Measurements from ENCODE around the gene KNTC1.
"Not testable (repeated sequence)": the region's sequence is repeated elsewhere in the genome, so short reads cannot be mapped to it uniquely, and the experiment has no call there.

KNTC1 gene, protein sequence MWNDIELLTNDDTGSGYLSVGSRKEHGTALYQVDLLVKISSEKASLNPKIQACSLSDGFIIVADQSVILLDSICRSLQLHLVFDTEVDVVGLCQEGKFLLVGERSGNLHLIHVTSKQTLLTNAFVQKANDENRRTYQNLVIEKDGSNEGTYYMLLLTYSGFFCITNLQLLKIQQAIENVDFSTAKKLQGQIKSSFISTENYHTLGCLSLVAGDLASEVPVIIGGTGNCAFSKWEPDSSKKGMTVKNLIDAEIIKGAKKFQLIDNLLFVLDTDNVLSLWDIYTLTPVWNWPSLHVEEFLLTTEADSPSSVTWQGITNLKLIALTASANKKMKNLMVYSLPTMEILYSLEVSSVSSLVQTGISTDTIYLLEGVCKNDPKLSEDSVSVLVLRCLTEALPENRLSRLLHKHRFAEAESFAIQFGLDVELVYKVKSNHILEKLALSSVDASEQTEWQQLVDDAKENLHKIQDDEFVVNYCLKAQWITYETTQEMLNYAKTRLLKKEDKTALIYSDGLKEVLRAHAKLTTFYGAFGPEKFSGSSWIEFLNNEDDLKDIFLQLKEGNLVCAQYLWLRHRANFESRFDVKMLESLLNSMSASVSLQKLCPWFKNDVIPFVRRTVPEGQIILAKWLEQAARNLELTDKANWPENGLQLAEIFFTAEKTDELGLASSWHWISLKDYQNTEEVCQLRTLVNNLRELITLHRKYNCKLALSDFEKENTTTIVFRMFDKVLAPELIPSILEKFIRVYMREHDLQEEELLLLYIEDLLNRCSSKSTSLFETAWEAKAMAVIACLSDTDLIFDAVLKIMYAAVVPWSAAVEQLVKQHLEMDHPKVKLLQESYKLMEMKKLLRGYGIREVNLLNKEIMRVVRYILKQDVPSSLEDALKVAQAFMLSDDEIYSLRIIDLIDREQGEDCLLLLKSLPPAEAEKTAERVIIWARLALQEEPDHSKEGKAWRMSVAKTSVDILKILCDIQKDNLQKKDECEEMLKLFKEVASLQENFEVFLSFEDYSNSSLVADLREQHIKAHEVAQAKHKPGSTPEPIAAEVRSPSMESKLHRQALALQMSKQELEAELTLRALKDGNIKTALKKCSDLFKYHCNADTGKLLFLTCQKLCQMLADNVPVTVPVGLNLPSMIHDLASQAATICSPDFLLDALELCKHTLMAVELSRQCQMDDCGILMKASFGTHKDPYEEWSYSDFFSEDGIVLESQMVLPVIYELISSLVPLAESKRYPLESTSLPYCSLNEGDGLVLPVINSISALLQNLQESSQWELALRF (N-terminal part only)

DNA sequence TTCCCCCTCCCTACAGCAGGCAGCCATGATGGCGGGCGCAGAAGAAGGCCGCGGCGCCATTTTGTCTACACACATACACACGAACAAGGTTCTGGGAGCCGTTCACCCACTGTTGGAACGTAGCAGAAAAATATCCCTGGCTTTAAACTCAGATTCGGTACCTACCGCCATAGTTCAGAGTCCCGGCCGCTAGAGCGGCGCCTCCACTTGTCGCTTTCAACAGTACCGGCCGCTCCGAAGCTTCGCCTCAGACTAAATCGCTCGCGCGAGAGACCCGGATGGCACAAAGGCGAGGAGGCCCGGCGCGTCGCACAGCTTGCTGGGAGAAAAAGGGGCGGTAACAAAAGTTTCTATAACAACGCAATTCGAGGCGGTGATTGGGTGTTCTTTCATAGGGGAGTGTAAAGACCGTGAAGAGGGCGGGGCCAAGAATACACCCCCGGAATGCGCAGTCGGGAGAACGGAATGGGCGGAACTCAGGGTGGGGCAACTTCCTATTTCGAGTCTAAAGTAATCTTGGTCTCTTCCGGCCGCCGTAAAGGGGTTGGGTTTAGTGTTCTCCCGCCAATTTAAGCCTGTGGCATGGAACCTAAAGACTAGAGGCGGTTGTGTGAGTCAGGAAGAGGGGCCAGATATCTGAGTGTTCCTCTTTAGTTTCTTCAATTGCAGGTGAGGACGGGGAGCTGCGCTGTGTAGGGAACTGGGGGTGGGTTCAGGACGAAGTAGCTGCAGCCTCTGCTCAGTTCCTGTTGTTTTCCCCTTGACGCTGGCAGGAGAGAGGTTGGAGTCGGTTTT lies at the start of gene KNTC1, which contains the start of gene RSRC2:
KNTC1 (plus strand) TSS at position 567 of the 795 bp plus-strand sequence. CDS start 2,815 bp downstream, outside the sequence.
RSRC2 (minus strand) TSS at position 254 of the 795 bp plus-strand sequence; CDS start at position 171, 83 bp downstream.
- peak; percentile 95 to 98 for DNase-seq (ENCODE audit: low read depth in 2 of 2)

DNA sequence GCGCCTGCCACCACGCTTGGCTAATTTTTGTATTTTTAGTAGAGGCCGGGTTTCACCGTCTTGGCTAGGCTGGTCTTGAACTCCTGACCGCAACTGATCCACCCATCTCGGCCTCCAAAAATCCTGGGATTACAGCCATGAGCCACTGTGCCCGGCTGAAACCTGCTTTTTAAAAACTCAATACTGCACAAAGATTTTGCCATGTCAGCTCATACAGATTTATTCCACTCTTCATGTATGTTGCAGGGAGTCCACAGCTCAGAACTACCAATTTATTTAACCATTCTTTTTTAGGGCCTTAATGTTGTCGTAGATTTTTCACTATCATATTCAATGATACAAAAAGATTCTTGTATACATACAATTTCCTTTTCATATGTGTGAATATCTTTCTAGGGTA lies 46.3 kb upstream of the KNTC1 start:
- no peak for DNase-seq (ENCODE audit: low read depth in 2 of 2)

DNA sequence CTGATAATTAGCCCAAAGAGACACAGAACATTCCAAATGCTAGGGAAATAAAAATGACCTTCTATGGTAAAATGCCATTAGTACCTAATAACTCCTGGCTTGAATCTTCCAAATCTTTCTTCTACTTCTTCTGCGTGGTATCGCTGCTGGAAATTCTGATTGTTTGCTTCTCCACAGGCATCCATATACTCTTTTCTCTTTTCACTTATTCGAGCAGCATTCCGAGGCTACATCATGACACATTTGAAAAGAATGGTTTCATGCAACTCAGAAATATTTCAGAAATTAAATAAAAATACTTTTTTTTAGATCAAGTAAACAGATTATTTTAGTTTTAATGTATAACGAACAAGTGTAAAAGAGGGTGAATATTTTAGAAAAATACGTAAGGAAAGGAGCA lies 45.2 kb upstream of the KNTC1 start:
- no peak for DNase-seq (ENCODE audit: low read depth in 2 of 2)

DNA sequence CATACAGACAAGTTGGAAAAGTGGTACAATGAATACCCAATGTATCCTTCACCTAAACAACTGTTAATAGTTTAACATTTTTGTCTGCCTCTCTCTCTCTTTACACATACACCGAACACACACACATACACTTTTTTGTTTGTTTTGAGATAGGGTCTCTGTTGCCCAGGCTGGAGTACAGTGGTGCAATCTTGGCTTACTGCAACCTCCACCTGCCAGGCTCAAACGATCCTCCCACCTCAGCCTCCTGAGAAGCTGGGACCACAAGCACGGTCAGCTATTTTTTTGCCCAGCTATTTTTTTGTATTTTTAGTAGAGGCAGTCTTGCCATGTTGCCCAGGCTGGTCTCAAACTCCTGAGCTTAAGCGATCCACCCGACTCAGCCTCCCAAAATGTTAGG lies 43.1 kb upstream of the KNTC1 start:
- DNase-seq (ENCODE audit: low read depth in 2 of 2) = no peak

DNA sequence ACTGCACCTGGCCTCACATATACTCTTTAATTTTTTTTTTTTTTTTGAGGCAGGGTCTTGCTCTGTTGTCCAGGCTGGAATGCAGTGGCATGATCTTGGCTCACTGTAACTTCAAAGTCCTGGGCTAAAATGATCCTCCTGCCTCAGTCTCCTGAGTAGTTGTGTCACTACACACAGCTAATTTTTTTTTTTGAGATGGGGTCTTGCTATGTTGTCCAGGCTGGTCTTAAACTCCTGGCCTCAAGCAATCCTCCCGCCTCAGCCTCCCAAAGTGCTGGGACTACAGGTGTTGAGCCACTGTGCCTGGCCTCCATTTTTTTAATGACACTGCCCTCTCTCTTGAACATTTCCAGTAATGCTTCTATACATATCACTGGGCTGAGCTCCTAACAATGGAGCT lies 42.7 kb upstream of the KNTC1 start:
- not testable (repeated sequence) for DNase-seq (ENCODE audit: low read depth in 2 of 2)

DNA sequence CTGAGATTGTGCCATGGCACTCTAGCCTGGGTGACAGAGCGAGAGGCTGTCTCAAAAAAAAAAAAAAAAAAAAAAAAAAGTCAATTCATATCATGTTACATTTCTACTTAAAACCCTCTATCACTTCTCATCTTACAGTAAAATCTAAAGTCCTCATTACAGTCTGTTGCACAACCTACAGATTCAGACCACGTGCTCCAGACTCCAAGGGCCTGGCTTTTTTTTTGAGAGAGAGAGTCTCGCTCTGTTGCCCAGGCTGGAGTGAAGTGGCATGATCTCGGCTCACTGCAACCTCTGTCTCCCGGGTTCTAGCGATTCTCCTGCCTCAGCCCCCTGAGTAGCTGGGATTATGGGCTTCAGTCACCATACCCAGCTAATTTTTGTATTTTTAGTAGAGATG lies 40.7 kb upstream of the KNTC1 start:
- not testable (repeated sequence) for DNase-seq (ENCODE audit: low read depth in 2 of 2)

DNA sequence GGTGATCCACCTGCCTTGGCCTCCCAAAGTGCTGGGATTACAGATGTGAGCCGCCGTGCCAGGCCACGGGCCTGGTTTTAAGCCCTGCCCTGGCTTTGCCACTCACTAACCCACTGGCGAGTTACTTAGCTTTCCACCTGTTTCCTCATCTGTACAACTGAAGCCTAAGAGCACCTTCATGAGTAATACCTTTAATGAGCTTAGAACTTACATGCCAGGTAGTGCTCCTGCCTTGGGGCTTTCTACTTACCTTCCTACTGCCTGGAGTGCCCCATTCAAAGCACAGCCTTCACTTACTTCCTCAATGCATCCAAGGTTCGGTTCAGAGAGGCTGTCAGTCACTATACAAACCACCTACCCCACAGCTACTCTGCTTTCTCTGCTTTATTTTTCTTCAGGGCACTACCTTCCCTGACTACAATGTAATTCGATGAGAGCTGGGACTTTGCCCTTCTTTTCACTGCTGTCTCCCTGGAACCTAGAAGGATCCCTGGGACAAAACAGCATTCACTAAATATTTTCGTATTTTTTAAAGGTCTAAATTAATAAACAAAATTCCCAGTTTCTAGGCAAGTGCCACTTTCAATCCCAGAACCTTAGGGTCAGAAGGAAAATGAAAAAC lies 40.1 kb upstream of the KNTC1 start:
- DNase-seq (ENCODE audit: low read depth in 2 of 2) = no peak

DNA sequence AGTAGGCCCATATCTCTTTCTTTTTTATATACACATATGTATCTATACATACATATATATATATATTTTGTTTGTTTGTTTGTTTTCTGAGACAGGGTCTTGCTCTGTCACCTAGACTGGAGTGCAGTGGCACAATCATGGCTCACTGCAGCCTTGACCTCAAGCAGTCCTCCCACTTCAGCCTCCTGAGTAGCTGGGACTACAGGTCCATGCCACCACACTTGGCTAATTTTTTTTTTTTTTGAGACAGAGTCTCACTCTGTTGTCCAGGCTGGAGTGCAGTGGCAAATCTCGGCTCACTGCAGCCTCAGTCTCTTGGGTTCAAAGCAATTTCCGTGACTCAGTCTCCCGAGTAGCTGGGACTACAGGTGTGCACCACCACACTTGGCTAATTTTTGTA lies 39.2 kb upstream of the KNTC1 start:
- DNase-seq (ENCODE audit: low read depth in 2 of 2) = not testable (repeated sequence)

DNA sequence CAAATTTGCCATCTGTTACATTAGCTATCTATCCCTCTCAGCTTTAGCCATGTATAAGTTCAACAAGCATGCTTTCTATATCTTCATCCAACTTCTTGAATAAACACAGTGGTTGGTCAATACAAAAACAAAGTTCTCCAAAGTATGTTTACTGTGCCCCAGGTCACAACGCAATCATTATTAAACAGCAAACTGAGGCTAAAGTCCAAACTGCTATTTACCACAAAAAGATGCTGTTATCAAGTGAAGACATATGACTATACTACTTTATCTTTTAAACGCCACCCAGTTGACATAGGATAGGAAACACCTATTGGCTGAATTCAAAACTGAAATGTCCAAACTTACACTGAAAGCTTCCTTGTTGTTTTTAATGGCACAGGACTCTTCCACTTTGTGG lies 38.0 kb upstream of the KNTC1 start:
- DNase-seq (ENCODE audit: low read depth in 2 of 2) = no peak

DNA sequence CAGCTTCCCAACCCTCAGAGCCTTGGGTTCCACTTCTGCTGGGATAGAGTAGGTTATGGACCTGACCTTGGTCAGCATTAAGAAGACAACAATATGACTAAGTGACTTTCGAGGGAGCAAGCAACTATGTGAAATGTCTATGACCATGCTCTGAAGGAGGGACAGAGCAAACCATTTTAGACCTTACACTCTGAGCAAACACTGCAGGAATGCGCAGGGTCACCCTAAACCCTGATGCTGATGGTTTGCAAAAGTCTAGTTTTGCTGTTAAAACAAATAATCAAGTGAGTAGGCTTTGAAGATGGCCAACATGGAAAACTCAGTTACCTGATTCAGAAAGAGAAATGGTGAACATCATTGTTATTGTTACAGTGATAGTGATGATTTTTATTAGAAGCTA lies 35.1 kb upstream of the KNTC1 start:
- DNase-seq (ENCODE audit: low read depth in 2 of 2) = no peak

DNA sequence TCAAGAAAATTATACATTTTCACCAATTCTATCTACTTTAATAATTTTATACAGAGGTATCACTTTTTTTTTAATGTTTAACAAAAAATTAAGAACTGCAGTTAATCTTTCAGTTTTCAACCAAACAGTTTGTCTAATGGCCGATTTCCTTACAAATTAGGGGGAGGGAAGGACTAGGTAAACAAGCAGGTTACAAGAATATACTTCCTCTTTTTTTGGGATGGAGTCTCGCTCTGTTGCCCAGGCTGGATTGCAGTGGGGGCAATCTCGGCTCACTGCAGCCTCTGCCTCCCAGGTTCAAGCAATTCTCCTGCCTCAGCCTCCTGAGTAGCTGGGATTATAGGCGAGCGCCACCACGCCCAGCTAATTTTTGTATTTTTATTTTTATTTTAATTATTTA lies 33.8 kb upstream of the KNTC1 start:
- not testable (repeated sequence) for DNase-seq (ENCODE audit: low read depth in 2 of 2)

DNA sequence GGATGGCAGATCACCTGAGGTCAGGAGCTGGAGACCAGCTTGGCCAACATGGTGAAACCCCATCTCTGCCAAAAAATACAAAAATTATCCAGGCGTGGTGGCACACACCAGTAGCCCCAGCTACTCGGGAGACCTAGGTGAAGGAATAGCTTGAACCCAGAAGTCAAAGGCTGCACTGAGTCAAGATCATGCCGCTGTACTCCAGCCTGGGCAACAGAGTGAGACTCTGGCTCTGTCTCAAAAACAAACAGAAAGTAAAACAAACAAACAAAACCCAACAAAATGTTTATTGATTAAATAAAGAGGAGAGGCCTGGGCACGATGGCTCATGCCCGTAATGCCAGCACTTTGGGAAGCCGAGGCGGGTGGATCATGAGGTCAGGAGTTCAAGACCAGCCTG lies 31.8 kb upstream of the KNTC1 start:
- no peak for DNase-seq (ENCODE audit: low read depth in 2 of 2)

DNA sequence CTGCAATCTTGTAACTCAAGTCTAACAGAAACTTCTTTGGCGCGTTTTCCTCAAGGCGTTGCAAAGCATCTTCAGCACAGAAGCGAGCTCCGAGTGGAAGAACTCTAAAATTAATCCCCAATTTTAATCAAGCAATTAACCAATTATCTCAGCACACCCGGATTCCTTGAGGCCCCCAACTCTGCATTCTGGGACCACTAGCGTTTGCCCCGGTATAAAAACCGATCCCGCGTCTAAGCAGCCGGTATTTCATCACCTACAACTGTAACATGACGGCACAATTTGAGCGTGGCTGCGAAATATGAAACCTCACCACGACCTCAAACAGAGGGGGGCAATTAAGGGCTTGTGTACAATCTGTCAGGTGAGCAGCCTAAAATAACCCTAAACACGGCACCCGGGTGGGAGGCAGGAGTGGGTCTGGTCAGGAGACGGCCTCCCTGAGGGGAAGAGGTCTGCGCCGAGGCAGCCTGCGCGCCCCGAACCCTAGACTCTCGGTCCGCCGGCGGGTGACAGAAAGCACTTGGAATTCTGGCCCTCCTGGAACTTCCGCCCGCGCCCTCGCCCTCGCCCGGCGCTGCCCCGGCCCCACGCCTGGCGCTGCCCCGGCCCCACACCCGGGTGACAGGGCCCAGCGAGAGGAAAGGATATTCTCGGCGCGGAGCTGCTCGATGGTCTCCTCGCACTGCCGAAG lies 26.9 kb upstream of the KNTC1 start:
- DNase-seq (ENCODE audit: low read depth in 2 of 2) = peak in 1 of 2 donors; percentile 22

DNA sequence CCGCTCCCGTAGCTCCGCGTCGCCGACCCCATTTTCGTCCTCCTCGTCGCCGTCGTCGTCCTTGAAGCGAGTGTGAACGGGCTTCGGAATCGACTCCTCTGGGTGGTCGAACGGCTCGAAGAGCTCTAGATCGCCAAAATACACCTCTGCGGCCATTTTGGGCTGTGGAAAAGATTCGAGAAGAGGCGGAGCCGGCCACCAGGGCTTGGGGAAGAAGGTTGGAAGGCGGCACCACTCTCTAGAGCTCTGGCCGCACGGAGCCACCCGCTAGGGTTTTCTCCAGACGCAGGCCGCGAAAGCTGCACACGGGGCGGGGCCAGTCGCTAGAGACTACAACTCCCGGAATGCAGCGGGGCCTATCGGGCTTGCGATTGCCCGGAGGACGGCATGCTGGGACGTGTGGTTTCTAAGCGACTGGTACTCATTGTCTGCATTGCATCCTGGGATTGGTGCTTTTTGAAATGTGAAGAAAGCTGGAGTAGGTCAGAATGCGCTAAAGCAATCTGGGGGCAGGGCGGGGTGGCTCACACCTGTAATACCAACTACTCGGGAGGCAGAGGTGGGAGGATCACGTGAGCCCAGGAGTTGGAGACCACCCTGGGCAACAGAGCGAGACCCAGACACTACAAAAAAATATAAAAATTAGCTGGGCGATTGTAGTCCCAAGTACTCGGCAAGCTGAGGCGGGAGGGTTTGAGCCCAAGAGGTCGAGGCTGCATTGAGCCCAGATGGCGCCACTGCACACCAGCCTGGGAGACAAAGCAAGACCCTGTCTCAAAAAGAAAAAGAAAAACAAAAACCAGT lies 26.2 kb upstream of the KNTC1 start, which contains the start of gene ZCCHC8:
ZCCHC8 (minus strand) TSS at position 248 of the 804 bp plus-strand sequence; CDS start at position 156, 92 bp downstream.
- peak; percentile 89 to 91 for DNase-seq (ENCODE audit: low read depth in 2 of 2)

DNA sequence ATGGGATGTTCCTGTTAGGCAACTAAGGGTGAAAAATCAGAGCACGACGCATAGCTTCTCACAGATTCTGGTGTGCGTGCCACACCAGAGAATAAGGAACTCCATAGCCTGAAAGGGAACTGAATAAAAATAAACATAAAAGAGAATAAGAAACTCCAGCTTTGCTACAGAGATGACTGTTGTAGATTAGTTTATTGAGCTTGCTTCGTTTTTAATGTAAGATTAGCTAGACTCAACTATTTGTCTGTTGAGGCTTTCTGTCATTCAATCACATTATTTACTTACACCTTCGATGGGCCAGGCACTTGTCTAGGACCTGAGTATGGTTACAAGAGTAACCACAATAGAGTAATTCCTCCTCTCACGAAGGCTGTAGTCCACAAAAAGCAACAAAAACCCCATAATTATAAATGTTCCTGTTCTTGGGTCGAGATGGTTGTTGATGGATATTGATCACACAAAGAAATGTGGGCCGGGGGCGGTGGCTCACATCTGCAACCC lies 25.5 kb upstream of the KNTC1 start:
- DNase-seq (ENCODE audit: low read depth in 2 of 2) = no peak

DNA sequence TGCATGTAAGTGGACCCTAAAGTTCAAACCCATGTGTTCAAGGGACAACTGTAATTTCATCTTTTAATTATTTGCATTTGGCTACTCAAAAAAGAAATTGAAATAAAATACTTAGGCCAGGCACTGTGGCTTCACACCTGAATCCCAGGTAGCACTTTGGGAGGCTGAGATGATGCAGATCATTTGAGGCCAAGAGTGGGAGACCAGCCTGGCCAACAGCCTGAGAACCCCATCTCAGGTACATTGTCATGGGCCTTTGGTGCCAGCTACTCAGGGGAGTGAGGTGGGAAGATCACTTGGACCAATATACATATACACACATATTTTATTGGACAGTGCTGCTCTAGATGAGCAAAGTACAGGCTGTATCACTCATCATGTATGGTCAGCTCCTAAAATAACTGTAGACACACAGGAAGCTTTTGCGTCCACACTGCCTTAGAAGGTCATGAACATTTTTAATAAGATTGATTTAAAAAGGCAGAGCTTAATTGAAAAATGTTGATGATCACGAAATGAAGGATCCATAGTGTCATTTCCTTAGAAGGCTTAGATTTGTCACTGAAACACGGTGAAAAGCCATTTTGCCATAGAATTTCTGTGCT lies 23.8 kb upstream of the KNTC1 start:
- no peak for DNase-seq (ENCODE audit: low read depth in 2 of 2)

DNA sequence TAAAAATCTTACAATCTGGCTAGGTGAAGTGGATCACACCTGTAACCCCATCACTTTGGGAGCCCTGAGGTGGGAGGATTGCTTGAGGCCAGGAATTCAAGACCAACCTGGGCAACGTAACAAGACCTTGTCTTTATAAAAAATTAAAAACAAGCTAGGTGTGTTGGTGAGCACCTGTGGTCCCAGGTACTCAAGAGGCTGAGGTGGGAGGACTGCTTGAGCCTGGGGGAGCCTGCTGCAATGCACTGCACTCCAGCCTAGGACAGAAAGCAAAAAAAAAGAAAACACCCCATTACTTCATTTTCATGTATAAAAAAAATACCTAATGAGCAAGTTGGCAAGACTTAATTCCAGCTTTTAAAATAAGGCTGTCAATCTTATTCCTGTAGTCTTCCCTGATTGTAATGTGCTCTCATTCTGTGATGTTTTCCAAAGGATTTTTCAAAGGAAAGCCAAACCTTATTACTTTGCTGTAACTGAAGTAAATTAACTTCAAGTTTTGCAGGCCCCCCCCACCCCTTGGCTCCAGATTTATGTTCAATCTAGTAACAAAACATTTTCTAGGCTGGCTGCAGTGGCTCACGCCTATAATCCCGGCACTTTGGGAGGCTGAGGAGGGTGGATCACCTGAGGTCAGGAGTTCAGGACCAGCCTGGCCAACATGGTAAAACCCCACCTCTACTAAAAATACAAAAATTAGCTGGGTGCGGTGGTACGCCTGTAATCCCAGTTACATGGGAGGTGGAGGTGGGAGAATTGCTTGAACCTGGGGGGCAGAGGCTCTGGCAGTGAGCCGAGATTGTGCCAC lies 23.1 kb upstream of the KNTC1 start:
- DNase-seq (ENCODE audit: low read depth in 2 of 2) = no peak

Data from activated CD8-positive, alpha-beta memory T cell treated with anti-CD3 and anti-CD28 coated beads for 4 hours (primary cell).